Endothelial cell of umbilical vein (primary cell): ENCODE data around the gene SLC51B.

ENCODE experiments used
- CTCF ChIP-seq, 2 donors: IDR thresholded peaks; 1 replicate in 1 of 2; 2 replicates in 1 of 2; pipeline ENCODE4 v1.5.1; 2011; ENCODE audit warnings: low read length in 2 of 2, mild to moderate bottlenecking in 2 of 2, moderate library complexity in 2 of 2, control low read depth in 1 of 2, inconsistent platforms in 1 of 2, low read depth in 1 of 2; ENCODE audit not compliant: insufficient read depth in 1 of 2; ENCODE audit errors: extremely low read depth in 1 of 2
- POLR2A ChIP-seq: IDR thresholded peaks from 2 replicates; pipeline ENCODE4 v1.6.1; 2012; ENCODE audit warnings: low read depth, mild to moderate bottlenecking, control low read depth, low read length

DNA sequence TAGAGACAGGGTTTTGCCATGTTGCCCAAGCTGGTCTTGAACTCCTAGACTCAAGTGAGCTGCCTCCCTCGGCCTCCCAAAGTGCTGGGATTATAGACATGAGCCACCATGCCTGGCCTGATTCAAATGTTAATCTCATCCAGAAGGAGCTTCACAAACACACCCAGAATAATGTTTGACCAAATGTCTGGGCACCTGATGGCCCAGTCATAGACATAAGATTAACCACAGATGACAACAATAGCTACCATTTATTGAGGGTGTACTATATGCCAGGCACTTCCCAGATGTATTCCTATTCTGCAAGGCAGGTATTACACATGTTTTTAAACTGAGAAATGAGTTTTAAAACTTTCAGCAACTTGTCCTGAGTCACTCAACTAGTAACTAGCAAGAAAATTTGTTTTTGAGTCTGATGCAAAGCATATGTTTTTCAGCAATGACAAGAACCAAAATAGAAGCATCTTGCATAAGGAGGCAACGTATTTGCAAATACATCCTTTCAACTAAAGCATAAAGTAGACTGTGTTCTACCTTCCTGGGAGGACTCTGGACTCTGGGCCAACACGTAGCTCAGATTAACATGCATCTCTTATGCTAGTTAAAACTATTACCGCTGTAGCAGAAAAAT lies 47.3 kb upstream of the SLC51B start:
- TF ChIP-seq CTCF (IDR thresholded peaks at IDR 0.05; ENCODE audit: extremely low read depth in 1 of 2, insufficient read depth in 1 of 2, low read depth in 1 of 2, low read length in 2 of 2) (no peak), POLR2A (no peak)
